ENCODE measurements around the gene RNF125. TPM values are rescaled to one million over a fixed set of nuclear protein-coding genes. Genes with fewer than 3 reads are reported as not detected.

Gene RNF125
- total and polyA plus RNA-seq, 10 of the 15 experiments (the other 5 are each of a cell fraction or from before 2014, with no cell fraction given): 0.79 to 3.9 (median 2.9) TPM

GRCh38 chr18:32049393-32050171 lies 31.0 kb downstream of the RNF125 start:
- Histone ChIP-seq H3K36me3 (ENCODE audit: control insufficient read depth in 2 of 2, insufficient read depth in 2 of 2, low read length in 1 of 2) (no peaks in the 10 kb centered on the region), H3K4me3 (no peak overlapping the region), H3K27me3 (replicated peaks in 1 of 2; ENCODE audit: control insufficient read depth in 2 of 2, insufficient read depth in 2 of 2, low read length in 1 of 2) (no peaks in the 10 kb centered on the region), H4K20me1 (ENCODE audit: control insufficient read depth, insufficient read depth) (no peaks in the 10 kb centered on the region), H3K9me3 (replicated peaks; ENCODE audit: control insufficient read depth, insufficient read depth, low read length) (no peaks in the 10 kb centered on the region), H3K4me1 (ENCODE audit: control insufficient read depth, insufficient read depth, low read length) (peaks cover 15% of the 10 kb centered on the region), H3K9ac (ENCODE audit: control insufficient read depth, insufficient read depth, low read length) (peak overlapping the region; percentile 15; the same call in 1 of the 2 replicates), H3K4me2 (ENCODE audit: control insufficient read depth, insufficient read depth) (peak overlapping the region; percentile 59), H2AFZ (ENCODE audit: control insufficient read depth, low read depth, low read length) (peak overlapping the region; percentile 48), H3K79me2 (ENCODE audit: control insufficient read depth, insufficient read depth, low read length) (no peaks in the 10 kb centered on the region), H3K27ac (ENCODE audit: control insufficient read depth, insufficient read depth) (peak overlapping the region; percentile 58)
- no peak for TF ChIP-seq ZBTB11 (CRISPR knock-in tag; IDR thresholded peaks at IDR 0.05)
- no peak for TF ChIP-seq CBFB (IDR thresholded peaks at IDR 0.05; ENCODE audit: low read depth)
- TF ChIP-seq EGR1 (IDR thresholded peaks at IDR 0.05; ENCODE audit: borderline replicate concordance in 1 of 2, low read depth in 2 of 2, low read length in 2 of 2): no peak
- no peak for TF ChIP-seq EED (IDR thresholded peaks at IDR 0.05; ENCODE audit: low read depth)
- no peak for TF ChIP-seq ELK1 (IDR thresholded peaks at IDR 0.05; ENCODE audit: low read depth, low read length)
- TF ChIP-seq RFX5 (IDR thresholded peaks at IDR 0.05; ENCODE audit: low read depth, low read length): no peak
- no peak for TF ChIP-seq RELB (IDR thresholded peaks at IDR 0.05; ENCODE audit: low read depth)
- no peak for TF ChIP-seq TCF7 (IDR thresholded peaks at IDR 0.05; ENCODE audit: borderline replicate concordance)
- TF ChIP-seq ZNF207 (IDR thresholded peaks at IDR 0.05; ENCODE audit: borderline replicate concordance): no peak
- TF ChIP-seq ATF7 (IDR thresholded peaks at IDR 0.05; ENCODE audit: low read depth): no peak
- TF ChIP-seq STAT3 (IDR thresholded peaks at IDR 0.05; ENCODE audit: low read depth, low read length): no peak
- TF ChIP-seq CBX3 (IDR thresholded peaks at IDR 0.05; ENCODE audit: borderline replicate concordance, low read depth): no peak
- no peak for TF ChIP-seq ZNF274 (IDR thresholded peaks at IDR 0.05; ENCODE audit: insufficient read depth, insufficient read length)
- TF ChIP-seq SPI1 (IDR thresholded peaks at IDR 0.05; ENCODE audit: borderline replicate concordance, insufficient read depth, low read depth, low read length): peak; percentile 6; the same call in 1 of the 2 replicates
- peak; percentile 65 for TF ChIP-seq RUNX3 (IDR thresholded peaks at IDR 0.05; ENCODE audit: low read length)
- BruUV-seq (replicated peaks): no TSS peak
- intact Hi-C loops (cut with micrococcal nuclease; ENCODE audit: unreplicated experiment) (no loop called here), in situ Hi-C loops (cut with MboI) (no loop called here)
- ChIA-PET SMC1A (ENCODE audit: uncharacterized antibody, unreplicated experiment) (no interaction called here), POLR2A (no interaction called here), RAD21 (ENCODE audit: unreplicated experiment) (no interaction called here), CTCF (interaction anchor here (0.9 to 1.6 kb wide), 2 partner anchors 11 to 13 kb away, joined by 3 read pairs; no protein-coding TSS in a partner anchor)
- ATAC-seq (peak; percentile 67), DNase-seq (ENCODE audit: low read depth, low spot score) (no peak), FAIRE-seq (no peak)
- 44% methylated on average over 2 of the region's 3 CpGs for WGBS (ENCODE audit: insufficient coverage, insufficient replicate concordance, low lambda C conversion rate, missing lambda C conversion rate)

Measured in GM12878 (cell line).